NCI-H2196 (cell line): ENCODE data around the gene TKTL1.

ENCODE experiments used
- DNase-seq: peaks from one replicate; lab custom pipeline; 2025; ENCODE audit not compliant: unreplicated experiment; lab: John Stamatoyannopoulos, UW

The TKTL1 gene

GRCh38 chrX:154373340-154374306 is 78.0 kb downstream of the TKTL1 start:
- DNase-seq: peak; percentile 75

DNA sequence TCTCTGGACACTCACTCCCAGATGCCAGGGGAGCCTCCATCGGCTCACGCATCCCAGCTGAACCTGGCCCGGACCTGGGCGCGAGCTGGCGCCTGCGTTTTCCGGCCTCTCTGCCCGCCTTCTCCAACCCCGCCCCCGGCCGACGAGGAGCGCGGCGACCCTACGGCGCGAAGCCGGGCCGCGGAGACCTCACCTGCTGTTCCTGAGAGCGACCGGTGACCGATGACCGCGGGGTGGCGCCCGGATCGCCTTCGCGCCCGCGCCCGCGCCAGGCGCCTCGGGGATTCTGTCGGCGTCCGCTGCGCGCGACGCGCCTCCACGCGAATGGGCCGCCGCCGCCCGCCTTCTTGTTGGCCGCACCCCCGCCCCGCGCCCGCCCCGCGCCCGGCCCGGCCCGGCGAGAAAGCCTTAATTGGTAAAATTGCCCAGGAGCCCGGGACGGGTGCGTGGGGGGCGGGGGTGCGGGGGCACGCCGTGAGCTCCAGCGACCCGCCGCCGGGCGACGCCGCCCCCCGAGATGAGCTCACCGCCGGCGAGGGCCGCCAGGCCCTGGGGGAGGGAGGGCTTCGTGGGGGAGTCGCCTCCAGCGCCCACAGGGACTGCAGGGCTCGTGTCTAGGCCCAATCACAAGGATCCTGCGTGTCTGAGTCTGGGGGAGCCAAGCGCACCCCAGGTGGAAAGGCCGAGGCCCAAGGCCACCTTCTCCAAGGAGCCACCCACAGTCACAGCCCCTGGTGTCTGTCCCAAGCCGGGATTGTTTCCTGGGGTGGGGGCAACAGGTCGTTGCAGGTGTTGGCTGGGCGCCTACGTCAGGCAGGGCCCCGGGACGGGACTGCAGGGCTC is 78.9 kb downstream of the TKTL1 start, which contains the start of gene FLNA:
Gene FLNA, minus strand, starts transcription at position 322 of the 843 bp plus-strand sequence. CDS start 3,389 bp downstream, outside the sequence.
- peak; percentile 18 for DNase-seq

- no peak for DNase-seq
Measured at GRCh38 chrX:154375156-154375504, 79.5 kb downstream of the TKTL1 start.

DNA sequence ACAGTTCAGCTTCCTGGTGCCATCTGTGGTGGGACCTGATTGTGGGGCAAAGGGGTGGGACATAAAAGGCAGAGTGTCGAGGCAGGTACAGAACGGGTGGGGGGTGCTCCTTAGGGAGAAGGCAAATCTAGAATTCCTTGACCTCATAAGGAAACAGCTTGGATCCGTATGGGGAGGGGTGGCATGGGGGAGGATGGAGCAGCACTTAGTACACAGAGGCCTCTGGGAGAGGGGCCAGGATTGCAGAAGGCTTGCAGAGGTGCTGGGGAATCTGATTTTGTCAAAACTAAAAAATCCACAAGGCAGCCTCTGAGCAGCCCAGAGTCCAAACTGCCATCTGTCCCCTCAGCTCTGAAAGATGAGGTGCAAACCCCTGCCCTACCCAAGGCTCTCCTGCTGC is 81.2 kb downstream of the TKTL1 start:
- no peak for DNase-seq

DNA sequence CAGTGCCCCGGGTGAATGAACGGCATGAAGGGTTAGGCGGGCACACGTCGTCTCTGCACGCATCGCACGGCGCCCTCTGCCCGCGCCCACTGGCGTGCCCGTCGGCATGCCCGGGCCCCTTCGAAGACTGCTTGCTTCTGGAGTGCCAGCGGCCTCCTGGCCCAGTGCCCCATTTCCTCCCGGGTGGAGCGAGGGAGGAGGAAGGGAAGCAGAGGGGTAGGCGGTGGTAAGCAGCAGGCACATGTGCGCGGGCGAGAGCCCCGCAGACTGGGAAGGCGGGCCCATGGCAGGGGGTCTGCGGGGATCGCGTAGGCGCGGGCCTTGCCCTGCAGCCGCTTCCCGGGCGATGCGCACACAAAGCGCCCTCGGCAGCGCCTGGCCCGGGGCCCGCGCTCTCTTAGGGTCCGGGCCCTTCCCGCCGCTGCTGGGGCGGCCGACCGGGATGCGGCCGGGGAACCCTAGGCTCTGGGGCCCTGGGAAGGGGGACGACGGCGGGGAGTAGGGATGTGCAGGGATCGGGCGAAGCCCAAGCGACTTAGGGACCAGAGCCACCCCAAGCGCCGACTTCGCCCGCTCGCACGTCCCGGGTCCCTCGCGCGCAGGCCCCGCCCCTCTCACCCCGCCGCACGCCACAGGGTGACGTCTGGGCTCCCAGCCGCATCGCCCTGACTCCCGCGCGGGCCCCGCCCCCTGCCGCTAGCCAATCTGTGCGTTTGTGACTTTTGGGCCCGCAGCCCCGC is 82.6 kb downstream of the TKTL1 start:
- DNase-seq: peak; percentile 36

GRCh38 chrX:154378799-154379568 is 83.4 kb downstream of the TKTL1 start, which contains the start of gene EMD:
Gene EMD, plus strand, starts transcription at chrX:154379295. Its CDS starts 190 bp downstream, at chrX:154379485.
- peak; percentile 97 for DNase-seq

- DNase-seq: no peak
Measured at GRCh38 chrX:154379569-154379951, 84.0 kb downstream of the TKTL1 start.
